NCI-H128 (cell line): ENCODE data around the gene TCP11.

Experiments
- DNase-seq: peaks from one replicate; lab custom pipeline; 2025; ENCODE audit not compliant: unreplicated experiment; lab: John Stamatoyannopoulos, UW

The TCP11 gene

DNA sequence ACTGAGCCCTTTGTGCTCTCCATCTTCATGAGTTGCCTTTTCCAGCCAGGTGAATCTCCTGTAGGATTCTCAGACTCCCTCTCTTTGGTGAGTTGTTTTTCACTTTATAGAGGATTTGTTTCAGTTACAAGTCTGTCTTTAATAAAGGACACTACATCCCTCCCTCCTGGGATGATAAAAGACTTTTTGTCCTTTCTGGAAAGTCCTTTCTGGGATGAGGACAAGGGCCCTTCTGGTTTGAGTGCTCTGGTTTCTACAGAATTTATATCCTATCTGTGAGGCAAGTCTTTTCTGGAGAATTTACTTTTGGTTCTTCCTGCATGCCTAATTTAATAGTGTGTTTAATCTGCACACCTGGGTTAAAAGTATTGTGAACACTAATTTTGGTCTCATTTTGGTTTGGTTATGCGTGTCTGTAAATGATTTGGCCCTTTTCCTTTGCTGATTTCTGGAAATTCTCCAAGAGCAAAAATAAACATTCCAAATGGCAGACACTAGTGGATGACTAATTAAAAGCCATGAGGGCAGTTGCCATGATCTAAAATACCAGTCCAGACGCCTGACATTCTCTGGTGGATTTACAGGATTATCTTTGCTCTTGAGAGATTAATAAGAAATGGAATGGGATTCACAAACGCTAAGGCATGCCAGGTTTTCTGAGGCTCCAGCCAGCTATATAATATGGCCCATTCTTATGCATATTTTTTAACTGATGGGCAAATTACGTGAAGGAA is 44.8 kb downstream of the TCP11 start:
- no peak for DNase-seq

DNA sequence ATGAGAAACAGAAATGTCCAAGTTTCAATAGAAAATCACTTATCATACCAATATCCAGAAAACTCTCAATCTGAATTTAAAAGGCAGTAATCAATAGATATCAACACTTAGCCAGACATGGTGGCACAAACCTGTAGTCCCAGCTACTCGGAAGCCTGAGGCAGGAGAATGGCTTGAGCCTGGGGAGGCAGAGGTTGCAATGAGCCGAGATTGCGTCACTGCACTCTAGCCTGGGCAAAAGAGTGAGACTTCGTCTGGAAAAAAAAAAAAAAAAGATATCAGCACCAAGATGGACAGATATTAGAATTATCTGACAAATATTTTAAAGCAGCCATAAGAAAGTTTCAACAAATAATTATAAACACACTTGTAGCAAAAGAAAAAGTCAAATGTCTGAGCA is 47.0 kb downstream of the TCP11 start:
- DNase-seq = no peak

- no peak for DNase-seq
Measured at GRCh38 chr6:35093783-35094182, 47.4 kb downstream of the TCP11 start.

DNA sequence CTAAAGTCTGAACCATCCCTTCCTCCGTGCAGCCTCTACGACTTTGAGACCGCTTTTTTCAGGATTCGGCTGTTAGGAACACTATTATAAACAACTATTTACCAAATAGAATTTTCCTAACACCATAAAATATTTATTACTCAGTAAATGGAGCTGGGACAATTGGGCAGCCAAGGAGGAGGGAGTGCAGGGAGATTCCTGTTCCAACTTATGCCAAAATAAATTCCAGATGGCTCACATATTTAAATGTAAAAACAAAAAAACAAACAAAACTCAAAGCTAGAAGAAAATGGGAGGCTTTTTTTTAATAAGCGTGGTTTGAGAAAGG is 48.1 kb downstream of the TCP11 start:
- DNase-seq = no peak

GRCh38 chr6:35092362-35093117 is 48.6 kb downstream of the TCP11 start:
- DNase-seq = no peak

DNA sequence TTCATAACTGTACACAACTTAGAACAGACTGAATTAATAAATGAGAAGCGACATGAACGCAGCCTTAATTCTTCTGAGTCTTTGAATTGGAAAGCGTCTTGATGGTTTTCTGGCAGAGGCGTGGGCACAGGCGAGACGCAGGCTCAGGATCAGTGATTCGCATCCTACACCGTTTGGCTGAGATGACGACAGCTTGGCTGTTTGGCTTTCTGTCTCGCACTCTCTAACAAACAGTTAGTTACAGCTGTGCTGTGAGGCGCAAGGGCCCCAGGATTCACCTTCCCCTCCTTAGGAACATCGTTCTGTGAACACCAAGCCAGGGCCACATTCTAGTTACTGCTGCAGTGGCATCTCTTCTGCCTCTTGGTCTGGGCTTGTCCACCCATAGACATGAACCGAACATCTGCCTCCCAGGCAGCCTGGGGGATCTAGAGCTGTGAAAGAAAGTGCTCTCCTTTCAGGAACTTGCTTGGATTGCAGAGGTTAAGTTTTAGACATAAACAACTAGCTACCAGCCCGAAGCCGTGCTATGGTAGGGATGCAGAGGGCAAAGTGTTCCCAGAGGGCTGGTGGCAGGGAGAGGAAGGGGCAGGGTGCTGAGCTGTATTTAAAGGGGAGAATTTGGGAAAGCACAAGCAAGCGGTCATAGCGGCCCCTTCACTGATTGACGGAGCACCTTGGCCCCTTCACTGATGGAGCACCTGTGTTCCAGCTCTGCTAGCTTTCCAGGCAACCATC is 49.6 kb downstream of the TCP11 start:
- DNase-seq = no peak

DNA sequence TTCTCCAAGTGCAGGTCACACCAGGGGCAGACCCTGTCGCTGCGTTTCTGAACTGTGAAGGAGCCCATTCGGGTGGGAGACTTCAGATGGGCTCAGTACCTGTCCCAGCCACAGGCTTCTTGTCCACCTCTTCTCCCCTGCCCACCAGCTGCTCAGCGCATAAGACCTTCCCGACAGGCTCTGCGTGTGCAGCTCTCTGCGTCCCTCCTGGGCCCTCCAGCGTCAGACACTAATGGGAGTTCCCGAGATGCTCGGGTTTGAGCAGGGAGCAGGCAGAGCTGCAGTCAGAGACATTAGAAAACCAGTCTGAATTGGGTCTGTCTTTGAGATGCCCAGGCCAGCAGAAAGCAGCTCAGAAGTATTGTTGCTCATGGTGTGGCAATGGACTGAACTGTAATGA is 50.4 kb downstream of the TCP11 start:
- no peak for DNase-seq

GRCh38 chr6:35089935-35090505 is 51.1 kb downstream of the TCP11 start:
- no peak for DNase-seq

- DNase-seq = no peak
Measured at GRCh38 chr6:35089216-35089934, 51.8 kb downstream of the TCP11 start.

- no peak for DNase-seq
Measured at GRCh38 chr6:35088281-35089215, 52.6 kb downstream of the TCP11 start.

DNA sequence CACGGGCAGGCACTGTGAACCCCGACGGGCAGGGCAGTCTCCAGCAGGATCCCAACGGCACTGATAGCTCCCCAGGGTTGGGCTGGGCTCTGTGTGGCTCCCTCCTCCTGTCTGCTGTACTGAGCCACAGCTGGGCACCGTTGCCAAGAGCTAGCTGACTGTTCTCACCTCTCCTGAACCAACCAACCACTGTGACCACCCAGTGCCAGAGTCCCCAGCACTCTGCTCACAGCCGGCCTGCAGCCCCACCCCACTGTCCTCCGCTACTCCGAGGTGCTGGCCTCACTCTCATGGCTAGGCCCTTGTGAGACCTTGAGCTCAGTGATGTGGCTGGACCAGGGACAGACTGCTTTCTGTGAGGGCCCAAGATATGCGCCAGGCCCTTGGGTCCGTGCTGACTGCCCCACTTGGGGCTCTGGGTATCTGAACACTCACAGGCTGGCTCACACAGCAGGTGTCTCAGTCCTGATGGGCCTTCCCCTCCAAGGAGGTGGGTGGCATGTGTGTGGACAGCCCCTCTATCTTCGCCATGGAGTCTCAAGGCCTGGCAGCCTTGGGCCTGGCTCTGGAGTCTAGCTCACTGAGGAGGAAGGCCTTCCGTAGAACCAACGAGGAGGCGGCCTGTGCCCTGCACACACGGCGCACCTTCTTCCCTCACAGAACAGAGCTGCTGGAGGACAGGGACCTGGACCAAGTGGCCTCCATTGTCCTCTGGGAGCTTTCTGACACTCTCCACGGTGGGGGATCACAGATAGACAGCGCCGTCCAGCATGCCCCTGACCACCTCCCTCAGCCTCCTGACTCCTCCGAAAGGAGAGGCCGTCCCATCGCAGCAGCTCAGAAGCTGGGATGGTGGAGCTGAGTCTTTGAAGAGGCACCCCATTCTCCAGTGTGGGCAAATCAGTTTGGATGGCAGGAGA is 53.5 kb downstream of the TCP11 start:
- no peak for DNase-seq

DNA sequence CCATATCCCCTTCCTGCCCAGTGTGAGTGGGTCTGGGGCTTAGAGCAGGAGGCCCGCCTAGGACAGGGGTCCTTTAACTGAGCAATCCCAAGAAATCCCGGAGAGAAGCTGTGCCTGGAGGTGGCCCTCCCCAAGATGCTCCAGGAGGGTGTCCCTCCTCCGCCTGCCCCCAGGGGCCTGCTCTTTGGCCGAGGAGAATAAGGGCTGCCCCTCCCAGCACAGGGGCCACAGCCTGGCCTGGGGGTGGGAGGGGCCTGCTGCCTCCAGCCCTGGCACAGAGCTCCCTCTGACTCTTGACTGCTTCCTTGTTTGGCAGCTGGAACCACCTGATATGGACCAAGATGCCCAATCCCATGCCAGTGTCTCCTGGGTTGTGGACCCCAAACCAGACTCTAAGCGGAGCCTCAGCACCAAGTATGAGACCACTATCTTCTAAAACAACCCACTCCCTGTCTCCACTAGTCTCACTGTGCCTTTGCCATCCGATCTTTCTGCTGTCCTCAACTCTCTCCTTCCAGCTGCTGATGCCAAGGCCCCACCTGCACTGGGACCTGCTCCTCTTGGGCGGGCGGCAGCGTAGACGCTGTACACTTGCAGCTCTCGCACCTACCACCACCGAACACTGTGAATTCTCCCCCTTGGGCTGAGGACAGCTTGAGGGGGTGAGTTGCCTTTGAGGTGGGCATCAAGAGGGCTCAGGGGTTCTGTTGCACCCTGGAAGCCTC is 54.3 kb downstream of the TCP11 start:
- DNase-seq = no peak

GRCh38 chr6:35086282-35086632 is 54.9 kb downstream of the TCP11 start:
- no peak for DNase-seq

DNA sequence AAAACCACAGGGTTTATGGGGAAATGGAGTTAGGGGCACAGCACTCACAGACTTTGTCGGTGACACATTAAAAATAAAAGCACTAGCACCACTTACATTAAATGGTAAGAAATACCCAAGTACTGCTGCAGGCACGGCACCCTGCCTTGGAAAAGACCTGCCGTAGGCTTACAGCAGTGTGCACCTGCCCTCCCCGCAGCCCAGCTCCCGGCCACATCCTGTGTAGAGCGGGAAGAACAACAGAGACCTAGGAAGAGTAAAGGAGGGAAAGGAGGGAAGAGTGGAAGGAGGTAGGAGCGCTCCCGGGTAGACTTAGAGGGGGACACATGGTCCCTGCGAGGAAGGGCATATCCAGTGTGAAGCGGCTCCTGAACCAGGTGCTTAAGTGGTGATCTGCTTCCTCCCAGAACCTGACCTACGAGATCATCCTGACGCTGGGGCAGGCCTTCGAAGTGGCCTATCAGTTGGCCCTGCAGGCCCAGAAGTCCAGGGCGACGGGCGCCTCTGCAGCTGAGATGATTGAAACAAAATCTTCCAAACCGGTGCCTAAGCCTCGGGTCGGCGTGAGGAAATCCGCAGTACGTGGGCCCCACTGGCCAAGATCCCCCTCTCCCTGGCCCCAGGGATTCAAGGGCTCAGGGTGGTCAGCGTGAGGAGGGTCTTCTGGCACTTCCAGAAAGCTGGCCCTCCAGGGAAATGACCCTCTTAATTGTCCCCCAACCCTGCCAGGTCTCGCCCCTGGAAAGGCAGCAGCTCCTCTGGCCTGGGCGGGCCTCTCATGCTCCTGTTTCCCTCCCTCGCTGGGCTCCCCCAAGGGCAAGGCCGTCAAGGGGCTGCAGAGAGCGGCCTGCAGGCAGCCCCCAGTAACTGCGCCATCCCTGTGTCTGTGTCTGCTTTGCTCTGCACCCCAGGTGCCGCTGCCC is 55.5 kb downstream of the TCP11 start:
- no peak for DNase-seq

GRCh38 chr6:35084511-35085203 is 56.5 kb downstream of the TCP11 start:
- DNase-seq = no peak

DNA sequence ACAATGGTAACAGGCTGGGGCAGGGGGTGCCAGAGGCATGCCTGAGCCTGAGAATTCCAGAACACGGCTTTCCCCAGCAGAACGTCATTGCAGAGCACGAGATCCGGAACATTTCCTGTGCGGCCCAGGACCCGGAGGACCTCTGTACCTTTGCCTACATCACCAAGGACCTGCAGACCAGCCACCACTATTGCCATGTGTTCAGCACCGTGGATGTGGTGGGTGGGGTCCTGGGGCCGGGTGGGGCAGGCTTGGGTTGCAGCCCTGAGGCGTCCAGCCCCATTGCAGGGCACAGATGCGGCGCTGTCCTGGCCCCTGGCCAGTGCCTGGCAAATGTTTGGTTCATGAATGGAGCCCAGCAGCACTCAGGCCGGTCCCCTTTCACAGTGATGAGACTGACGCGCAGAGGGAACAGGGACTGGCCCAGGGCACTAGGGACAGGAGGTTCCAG is 57.1 kb downstream of the TCP11 start:
- no peak for DNase-seq

DNA sequence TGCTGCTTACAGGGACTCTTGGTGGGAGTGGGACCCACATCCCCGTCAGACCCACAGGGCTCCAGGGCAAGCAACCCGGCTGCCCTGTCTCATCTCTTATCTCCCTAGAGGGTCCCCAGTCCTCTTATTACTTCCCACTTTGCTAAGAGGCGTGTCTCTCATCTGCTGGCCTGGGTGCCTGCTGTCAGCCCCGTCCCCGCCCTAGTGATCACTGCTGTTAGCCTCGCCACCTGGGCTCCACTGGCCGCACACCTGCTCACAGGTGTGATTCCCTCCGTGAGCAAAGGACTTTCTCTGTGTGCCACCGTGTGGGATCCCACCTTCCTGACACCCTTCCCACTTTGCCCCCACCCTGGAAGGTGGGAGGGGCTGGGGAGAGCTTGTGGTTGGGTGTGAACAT is 57.6 kb downstream of the TCP11 start:
- DNase-seq = no peak
